Gastrocnemius medialis (tissue), 4 donors: Measurements from ENCODE around the gene ACVR1B.

Experiments used
- POLR2A ChIP-seq, 2 donors: fragments of 450-650 bp; IDR thresholded peaks; one replicate each; pipeline ENCODE4 v1.6.1; 2017; ENCODE audit warnings: antibody characterized with exemption in 2 of 2, mild to moderate bottlenecking in 2 of 2, moderate library complexity in 2 of 2
- TF ChIP-seq, protein P1 (sequence below), 5 experiments: fragments of 450-650 bp in 3 of 5; fragments of 200-600 bp in 2 of 5; sonication (generic) in 2 of 5; IDR thresholded peaks in 4 of 5; conservative IDR thresholded peaks in 1 of 5; 1 replicate in 4 of 5; 2 replicates in 1 of 5; pipeline ENCODE4 v1.5.1; 2016 to 2019; ENCODE audit warnings: antibody characterized with exemption in 5 of 5, mild to moderate bottlenecking in 3 of 5, moderate library complexity in 3 of 5

DNA sequence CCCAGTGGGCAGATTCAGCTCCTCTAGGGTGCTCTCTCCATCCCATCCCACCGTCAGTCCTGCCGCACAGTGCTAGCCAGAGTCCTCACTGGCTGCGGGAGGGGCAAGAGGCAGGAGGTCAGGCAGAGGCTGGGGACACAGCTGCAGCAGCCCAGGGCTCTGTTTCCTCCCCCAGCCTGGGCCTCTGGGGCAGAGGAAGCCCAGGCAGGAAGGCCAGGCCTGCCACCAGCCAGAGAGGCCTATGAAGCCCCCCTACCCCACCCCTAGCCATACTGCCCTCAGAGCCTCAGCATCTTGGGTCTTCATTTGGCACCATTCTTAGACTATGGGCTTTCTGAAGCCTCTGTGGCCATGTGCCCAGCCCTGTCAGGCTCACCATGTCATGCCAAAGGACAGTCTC is 40.8 kb upstream of the ACVR1B start:
- TF ChIP-seq, protein P1, sequence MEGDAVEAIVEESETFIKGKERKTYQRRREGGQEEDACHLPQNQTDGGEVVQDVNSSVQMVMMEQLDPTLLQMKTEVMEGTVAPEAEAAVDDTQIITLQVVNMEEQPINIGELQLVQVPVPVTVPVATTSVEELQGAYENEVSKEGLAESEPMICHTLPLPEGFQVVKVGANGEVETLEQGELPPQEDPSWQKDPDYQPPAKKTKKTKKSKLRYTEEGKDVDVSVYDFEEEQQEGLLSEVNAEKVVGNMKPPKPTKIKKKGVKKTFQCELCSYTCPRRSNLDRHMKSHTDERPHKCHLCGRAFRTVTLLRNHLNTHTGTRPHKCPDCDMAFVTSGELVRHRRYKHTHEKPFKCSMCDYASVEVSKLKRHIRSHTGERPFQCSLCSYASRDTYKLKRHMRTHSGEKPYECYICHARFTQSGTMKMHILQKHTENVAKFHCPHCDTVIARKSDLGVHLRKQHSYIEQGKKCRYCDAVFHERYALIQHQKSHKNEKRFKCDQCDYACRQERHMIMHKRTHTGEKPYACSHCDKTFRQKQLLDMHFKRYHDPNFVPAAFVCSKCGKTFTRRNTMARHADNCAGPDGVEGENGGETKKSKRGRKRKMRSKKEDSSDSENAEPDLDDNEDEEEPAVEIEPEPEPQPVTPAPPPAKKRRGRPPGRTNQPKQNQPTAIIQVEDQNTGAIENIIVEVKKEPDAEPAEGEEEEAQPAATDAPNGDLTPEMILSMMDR (IDR thresholded peaks at IDR 0.05 in 4 of 5, conservative IDR thresholded peaks at IDR 0.05 in 1 of 5): no peak
- TF ChIP-seq POLR2A (IDR thresholded peaks at IDR 0.05): no peak
